H1 (cell line): ENCODE measurements around the gene GGTLC2. TPM values are rescaled to one million over a fixed set of nuclear protein-coding genes. Genes with fewer than 3 reads are reported as not detected.

Source experiments
- CTCF ChIA-PET: fragments of 300-600 bp; sonication (Branson Sonifier 250); formaldehyde crosslinking; loops from one replicate; lab custom pipeline; 2021; ENCODE audit not compliant: partially characterized antibody; lab: Charles Lee
- POLR2A ChIA-PET: fragments of 300-600 bp; sonication (Branson Sonifier 250); formaldehyde crosslinking; loops from one replicate; lab custom pipeline; 2021; ENCODE audit warnings: inconsistent platforms; ENCODE audit not compliant: partially characterized antibody; lab: Charles Lee
- DNase-seq, 2 experiments: peaks; one replicate each; pipeline versions ENCODE4 v3.0.0 to v3.0.0-alpha.2; 2010 to 2022; ENCODE audit warnings: low spot score in 2 of 2, low read depth in 1 of 2, mixed read lengths in 1 of 2
- FAIRE-seq: peaks from 2 replicates; lab custom pipeline; 2011; peaks lifted over from hg19 to GRCh38; lab: Jason Lieb, UNC
- H2AFZ ChIP-seq: 2 replicates; pipeline ENCODE4 v1.8.1; 2012; ENCODE audit warnings: low read length, inconsistent platforms
- H2AK5ac ChIP-seq: 2 replicates; pipeline ENCODE4 v1.6.1; 2013; ENCODE audit warnings: low read depth, low read length
- H2BK120ac ChIP-seq: replicated peaks from 2 replicates; pipeline ENCODE3; 2013; ENCODE audit warnings: low read depth, low read length, inconsistent platforms
- H2BK12ac ChIP-seq: 2 replicates; pipeline ENCODE4 v1.6.1; 2013; ENCODE audit warnings: low read depth, low read length
- H2BK15ac ChIP-seq: 2 replicates; pipeline ENCODE4 v1.6.1; 2013; ENCODE audit warnings: low read length
- H2BK20ac ChIP-seq: 2 replicates; pipeline ENCODE4 v1.6.1; 2013; ENCODE audit warnings: low read length
- H2BK5ac ChIP-seq: 2 replicates; pipeline ENCODE4 v1.6.1; 2013; ENCODE audit warnings: low read depth, low read length
- H3K14ac ChIP-seq: 2 replicates; pipeline ENCODE4 v1.6.1; 2013; ENCODE audit warnings: inconsistent platforms; ENCODE audit not compliant: insufficient read length
- H3K18ac ChIP-seq: 2 replicates; pipeline ENCODE4 v1.6.1; 2013; ENCODE audit warnings: low read length; ENCODE audit errors: extremely low read depth
- H3K23ac ChIP-seq: 2 replicates; pipeline ENCODE4 v1.6.1; 2013; ENCODE audit warnings: inconsistent platforms; ENCODE audit not compliant: insufficient read length
- H3K23me2 ChIP-seq: 2 replicates; pipeline ENCODE4 v1.6.1; 2013; ENCODE audit warnings: low read depth, low read length
- H3K27ac ChIP-seq: 2 replicates; pipeline ENCODE4 v1.6.1; 2011; ENCODE audit warnings: low read depth, low read length, inconsistent platforms
- H3K27me3 ChIP-seq, 4 experiments: replicated peaks in 1 of 4; 1 replicate in 1 of 4; 2 replicates in 3 of 4; pipeline versions ENCODE4 v1.6.1 to v1.8.1; 2011 to 2013; ENCODE audit warnings: low read length in 3 of 4, mild to moderate bottlenecking in 3 of 4, inconsistent platforms in 2 of 4, mixed read lengths in 2 of 4, moderate library complexity in 1 of 4; ENCODE audit not compliant: control insufficient read depth in 3 of 4, insufficient read depth in 3 of 4; ENCODE audit errors: extremely low read depth in 1 of 4
- H3K36me3 ChIP-seq, 4 experiments: 2 replicates each; pipeline versions ENCODE4 v1.6.1 to v1.8.1; 2011 to 2013; ENCODE audit warnings: mild to moderate bottlenecking in 4 of 4, low read length in 3 of 4, moderate library complexity in 2 of 4, control low read depth in 1 of 4, inconsistent platforms in 1 of 4; ENCODE audit not compliant: insufficient read depth in 4 of 4, control insufficient read depth in 2 of 4
- H3K4ac ChIP-seq: replicated peaks from 2 replicates; pipeline ENCODE3; 2013; ENCODE audit warnings: low read length, low read depth, mixed read lengths, inconsistent platforms; ENCODE audit not compliant: insufficient read length
- H3K4me1 ChIP-seq, 4 experiments: replicated peaks in 1 of 4; 1 replicate in 1 of 4; 2 replicates in 3 of 4; pipeline versions ENCODE4 v1.6.1 to v1.8.1; 2011 to 2013; ENCODE audit warnings: low read length in 3 of 4, inconsistent platforms in 2 of 4, mixed read lengths in 1 of 4; ENCODE audit not compliant: insufficient read depth in 4 of 4, control insufficient read depth in 3 of 4
- H3K4me2 ChIP-seq, 2 experiments: 2 replicates each; pipeline versions ENCODE4 v1.6.1 to v1.8.1; 2011 to 2013; ENCODE audit warnings: low read depth in 2 of 2, low read length in 2 of 2, control low read depth in 1 of 2, inconsistent platforms in 1 of 2, mild to moderate bottlenecking in 1 of 2; ENCODE audit not compliant: insufficient read depth in 1 of 2
- H3K4me3 ChIP-seq, 4 experiments: fragments of 200-600, 300-600 bp in 1 of 4; sonication (generic), shearing (Covaris generic), sonication (Bioruptor Twin) in 1 of 4; 2 replicates each; pipeline versions ENCODE4 v1.5.1 to v1.8.1; 2011 to 2016; ENCODE audit warnings: low read length in 4 of 4, low read depth in 3 of 4, control low read depth in 2 of 4, inconsistent platforms in 2 of 4, mild to moderate bottlenecking in 2 of 4, mixed read lengths in 1 of 4, moderate library complexity in 1 of 4; ENCODE audit not compliant: insufficient read depth in 2 of 4; ENCODE audit errors: extremely low read depth in 1 of 4
- H3K56ac ChIP-seq: replicated peaks from 2 replicates; pipeline ENCODE3; 2013; ENCODE audit warnings: low read depth, mild to moderate bottlenecking, mixed read lengths, low read length, inconsistent platforms; ENCODE audit not compliant: insufficient read length
- H3K79me1 ChIP-seq: 2 replicates; pipeline ENCODE4 v1.6.1; 2013; ENCODE audit warnings: low read depth, low read length, control low read depth
- H3K79me2 ChIP-seq, 2 experiments: 2 replicates each; pipeline versions ENCODE4 v1.6.1 to v1.8.1; 2012 to 2013; ENCODE audit warnings: low read length in 2 of 2, mild to moderate bottlenecking in 2 of 2, inconsistent platforms in 1 of 2; ENCODE audit not compliant: insufficient read depth in 2 of 2, control insufficient read depth in 1 of 2
- H3K9ac ChIP-seq, 4 experiments: replicated peaks in 1 of 4; 1 replicate in 1 of 4; 2 replicates in 3 of 4; pipeline versions ENCODE4 v1.6.1 to v1.8.1; 2011 to 2013; ENCODE audit warnings: low read depth in 3 of 4, low read length in 3 of 4, control low read depth in 2 of 4, mild to moderate bottlenecking in 2 of 4, moderate library complexity in 2 of 4, inconsistent platforms in 1 of 4; ENCODE audit errors: extremely low read depth in 1 of 4
- H3K9me3 ChIP-seq, 2 experiments: 2 replicates each; pipeline versions ENCODE4 v1.6.1 to v1.8.1; 2012 to 2013; ENCODE audit warnings: mild to moderate bottlenecking in 2 of 2, moderate library complexity in 2 of 2, control low read depth in 1 of 2, inconsistent platforms in 1 of 2, low read depth in 1 of 2, low read length in 1 of 2, mixed read lengths in 1 of 2; ENCODE audit not compliant: insufficient read depth in 2 of 2
- H4K20me1 ChIP-seq, 2 experiments: replicated peaks in 1 of 2; 2 replicates each; pipeline versions ENCODE3 to v1.8.1; 2011 to 2013; ENCODE audit warnings: inconsistent platforms in 2 of 2, low read length in 2 of 2, mild to moderate bottlenecking in 1 of 2; ENCODE audit not compliant: insufficient read depth in 2 of 2, control insufficient read depth in 1 of 2
- H4K5ac ChIP-seq: 2 replicates; pipeline ENCODE4 v1.6.1; 2013; ENCODE audit warnings: low read length, low read depth, mixed read lengths, inconsistent platforms; ENCODE audit not compliant: insufficient read length
- H4K8ac ChIP-seq: 2 replicates; pipeline ENCODE4 v1.8.0; 2013; ENCODE audit warnings: mild to moderate bottlenecking, moderate library complexity, low read length, inconsistent platforms; ENCODE audit not compliant: insufficient read depth; ENCODE audit errors: extremely low read depth
- H4K91ac ChIP-seq: replicated peaks from 2 replicates; pipeline ENCODE3; 2013; ENCODE audit warnings: low read length, mixed read lengths, inconsistent platforms; ENCODE audit not compliant: insufficient read length
- CBX5 ChIP-seq: fragments of 300-800, 300-1000 bp; sonication (generic); IDR thresholded peaks from 2 replicates; pipeline ENCODE4 v1.7.1; 2016; ENCODE audit warnings: antibody characterized with exemption, low read length, low read depth
- CHD2 ChIP-seq: IDR thresholded peaks from 2 replicates; pipeline ENCODE4 v1.6.1; 2012; ENCODE audit warnings: low read length, improper control_type of control experiment
- MAX ChIP-seq: IDR thresholded peaks from 2 replicates; pipeline ENCODE4 v1.6.1; 2012; ENCODE audit warnings: inconsistent platforms
- RAD21 ChIP-seq, 2 experiments: IDR thresholded peaks in 1 of 2; conservative IDR thresholded peaks in 1 of 2; 2 replicates each; pipeline ENCODE4 v1.6.1; 2011; ENCODE audit warnings: low read depth in 2 of 2, low read length in 2 of 2, improper control_type of control experiment in 1 of 2, inconsistent platforms in 1 of 2, mild to moderate bottlenecking in 1 of 2, moderate library complexity in 1 of 2
- SIN3A ChIP-seq, 2 experiments: IDR thresholded peaks in 1 of 2; conservative IDR thresholded peaks in 1 of 2; 2 replicates each; pipeline ENCODE4 v1.6.1; 2011 to 2012; ENCODE audit warnings: low read length in 2 of 2, improper control_type of control experiment in 1 of 2, low read depth in 1 of 2, mild to moderate bottlenecking in 1 of 2
- TCF12 ChIP-seq: IDR thresholded peaks from 2 replicates; pipeline ENCODE4 v1.6.1; 2011; ENCODE audit warnings: low read depth, mild to moderate bottlenecking, low read length
- ZNF274 ChIP-seq: IDR thresholded peaks from 2 replicates; pipeline ENCODE4 v1.7.0; 2012; ENCODE audit warnings: low read length, borderline replicate concordance; ENCODE audit errors: extremely low read depth
- WGBS, 2 experiments: shearing (Covaris generic) in 1 of 2; methylation state at CpG; one replicate each; pipeline versions ENCODE4 v1.1.6 to v1.1.7; 2013 to 2015; ENCODE audit warnings: low lambda C conversion rate in 2 of 2, mixed read lengths in 2 of 2, inconsistent platforms in 1 of 2, low coverage in 1 of 2, missing lambda C conversion rate in 1 of 2; ENCODE audit not compliant: insufficient replicate concordance in 2 of 2, insufficient coverage in 1 of 2, insufficient read length in 1 of 2; ENCODE audit errors: extremely low coverage in 1 of 2, missing lambda C conversion rate in 1 of 2; 5-methylcytosine and 5-hydroxymethylcytosine counted together
- polyA plus RNA-seq, 7 experiments: library from polyadenylated mRNA; depleted of rRNA in 3 of 7; stranded (reverse) in 5 of 7; unstranded in 2 of 7; fragments of >200 nt in 5 of 7; fragments of 200-250 nt in 2 of 7; gene quantifications; 1 replicate in 5 of 7; 2 replicates in 1 of 7; 4 replicates in 1 of 7; pipeline versions ENCODE4 v1.2.1 to v1.2.3, GENCODE V29; 2011 to 2013; ENCODE audit warnings: missing spikeins in 2 of 7, mixed read lengths in 2 of 7
- total RNA-seq: library from RNA; stranded (reverse); fragmentation: NEBNext Ultra II Directional; extraction: Animal tissue kit (Norgen Biotek cat#: 25700); gene quantifications from 2 replicates; pipeline ENCODE4 v1.2.1, GENCODE V29; 2021
- TF ChIP-seq, protein P1 (sequence below): IDR thresholded peaks from 2 replicates; pipeline ENCODE4 v1.6.1; 2011; ENCODE audit warnings: low read length, improper control_type of control experiment
- TF ChIP-seq, protein P2 (sequence below): IDR thresholded peaks from 2 replicates; pipeline ENCODE4 v1.6.1; 2011; ENCODE audit warnings: low read depth, mild to moderate bottlenecking, low read length; ENCODE audit not compliant: insufficient read depth

GGTLC2 gene
- total and polyA plus RNA-seq, 2 of the 8 experiments (the other 6 are each of a cell fraction or from before 2014, with no cell fraction given): not detected

GRCh38 chr22:22598144-22598543 lies 46.3 kb upstream of the GGTLC2 start:
- no peak overlapping the region for H2BK120ac ChIP-seq
- H3K27ac ChIP-seq: no peak overlapping the region
- no peak overlapping the region for H4K5ac ChIP-seq
- H2AFZ ChIP-seq: no peak overlapping the region
- H2BK5ac ChIP-seq: no peak overlapping the region
- no peaks in the 10 kb centered on the region for H3K79me1 ChIP-seq
- 59% methylated on average over 5 of the region's 5 CpGs; no CpG with 5 or more reads in 1 of the 2 experiments for WGBS, 2 experiments
- H3K36me3 ChIP-seq: no peaks in the 10 kb centered on the region; a peak in 1 of 8 replicates
- H2BK15ac ChIP-seq: no peak overlapping the region
- TF ChIP-seq SIN3A (conservative IDR thresholded peaks at IDR 0.05 in 1 of 2, IDR thresholded peaks at IDR 0.05 in 1 of 2; ENCODE audit: low read depth in 1 of 2, low read length in 2 of 2) (no peak), RAD21 (IDR thresholded peaks at IDR 0.05 in 1 of 2, conservative IDR thresholded peaks at IDR 0.05 in 1 of 2; ENCODE audit: low read depth in 2 of 2, low read length in 2 of 2) (no peak), MAX (no peak), TCF12 (no peak), CBX5 (no peak), CHD2 (no peak), ZNF274 (no peak)
- TF ChIP-seq, protein P1, sequence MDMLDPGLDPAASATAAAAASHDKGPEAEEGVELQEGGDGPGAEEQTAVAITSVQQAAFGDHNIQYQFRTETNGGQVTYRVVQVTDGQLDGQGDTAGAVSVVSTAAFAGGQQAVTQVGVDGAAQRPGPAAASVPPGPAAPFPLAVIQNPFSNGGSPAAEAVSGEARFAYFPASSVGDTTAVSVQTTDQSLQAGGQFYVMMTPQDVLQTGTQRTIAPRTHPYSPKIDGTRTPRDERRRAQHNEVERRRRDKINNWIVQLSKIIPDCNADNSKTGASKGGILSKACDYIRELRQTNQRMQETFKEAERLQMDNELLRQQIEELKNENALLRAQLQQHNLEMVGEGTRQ: no peak
- TF ChIP-seq, protein P2, sequence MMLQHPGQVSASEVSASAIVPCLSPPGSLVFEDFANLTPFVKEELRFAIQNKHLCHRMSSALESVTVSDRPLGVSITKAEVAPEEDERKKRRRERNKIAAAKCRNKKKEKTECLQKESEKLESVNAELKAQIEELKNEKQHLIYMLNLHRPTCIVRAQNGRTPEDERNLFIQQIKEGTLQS: no peak
- TF ChIP-seq, all 59 proteins: peak for 0
- H4K8ac ChIP-seq: no peak overlapping the region
- no peak for DNase-seq
- H3K23ac ChIP-seq: no peak overlapping the region
- no peak overlapping the region for H3K4me2 ChIP-seq
- H2AK5ac ChIP-seq: no peak overlapping the region
- H3K4me3 ChIP-seq: no peak overlapping the region
- H3K18ac ChIP-seq: no peak overlapping the region
- no peaks in the 10 kb centered on the region for H3K79me2 ChIP-seq
- H4K91ac ChIP-seq: no peak overlapping the region
- H3K4ac ChIP-seq: no peak overlapping the region
- H4K20me1 ChIP-seq: no peaks in the 10 kb centered on the region
- H2BK20ac ChIP-seq: no peak overlapping the region
- H3K56ac ChIP-seq: no peak overlapping the region
- H3K14ac ChIP-seq: no peak overlapping the region
- ChIA-PET POLR2A (no interaction called here), CTCF (no interaction called here)
- H3K23me2 ChIP-seq: no peaks in the 10 kb centered on the region; the same call in 1 of the 2 replicates
- H3K27me3 ChIP-seq: peaks cover 13 to 60% (median 40%) of the 10 kb centered on the region in 4 experiments; a peak in 6 of 7 replicates
- H3K9me3 ChIP-seq: peaks cover 28 to 64% of the 10 kb centered on the region in 2 experiments; a peak in 3 of 4 replicates
- no peak overlapping the region for H3K9ac ChIP-seq
- H3K4me1 ChIP-seq: no peaks in the 10 kb centered on the region
- H2BK12ac ChIP-seq: no peak overlapping the region
- FAIRE-seq: no peak
